B cell (primary cell): ENCODE measurements around the gene PCDHA1.

Experiments used
- EZH2 ChIP-seq: IDR thresholded peaks from 2 replicates; pipeline ENCODE4 v1.6.1; 2012; ENCODE audit warnings: borderline replicate concordance, low read depth, mild to moderate bottlenecking, moderate library complexity, low read length; ENCODE audit not compliant: insufficient read depth, poor library complexity, severe bottlenecking
- TF ChIP-seq, protein P1 (sequence below): fragments of 200-600 bp; IDR thresholded peaks from one replicate; pipeline ENCODE4 v1.8.0; 2022; ENCODE audit warnings: antibody characterized with exemption, mild to moderate bottlenecking

DNA sequence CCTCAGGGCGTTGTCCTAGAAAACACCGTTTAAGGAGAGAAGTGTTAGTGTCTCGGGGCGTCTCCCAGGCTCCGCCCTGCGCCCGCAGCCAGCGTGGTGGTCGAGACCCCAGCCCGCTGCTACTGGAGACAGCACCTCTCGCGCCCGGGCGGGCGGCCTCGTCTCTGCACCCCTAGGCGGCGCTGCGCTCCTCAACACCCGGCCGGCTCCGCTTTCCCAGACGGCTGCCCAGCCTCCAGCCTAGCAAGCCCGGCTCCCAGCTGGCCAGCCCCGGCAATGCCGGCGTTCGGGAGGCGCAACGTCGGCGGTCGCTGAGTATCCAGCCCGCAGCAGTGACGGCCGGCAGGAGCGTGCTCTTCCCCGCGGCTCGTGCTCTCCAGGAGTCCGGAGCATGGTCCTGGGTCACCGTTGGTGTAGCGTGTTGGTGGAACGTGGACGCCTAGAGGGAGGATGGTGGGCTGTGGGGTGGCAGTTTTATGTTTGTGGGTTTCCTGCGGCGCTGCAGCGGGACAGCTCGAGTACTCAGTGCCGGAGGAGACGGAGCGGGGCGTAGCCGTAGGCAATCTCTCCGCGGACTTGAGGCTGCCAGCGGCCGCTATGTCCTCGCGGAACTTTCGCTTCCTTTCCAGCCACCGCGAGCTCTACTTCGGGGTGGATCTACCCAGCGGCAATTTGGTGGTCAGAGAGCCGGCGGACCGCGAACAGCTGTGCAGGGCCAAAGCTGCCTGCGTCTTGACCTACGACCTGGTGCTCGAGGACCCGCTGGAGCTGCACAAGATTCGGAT, 140.7 kb downstream of the PCDHA1 start:
- TF ChIP-seq, protein P1, sequence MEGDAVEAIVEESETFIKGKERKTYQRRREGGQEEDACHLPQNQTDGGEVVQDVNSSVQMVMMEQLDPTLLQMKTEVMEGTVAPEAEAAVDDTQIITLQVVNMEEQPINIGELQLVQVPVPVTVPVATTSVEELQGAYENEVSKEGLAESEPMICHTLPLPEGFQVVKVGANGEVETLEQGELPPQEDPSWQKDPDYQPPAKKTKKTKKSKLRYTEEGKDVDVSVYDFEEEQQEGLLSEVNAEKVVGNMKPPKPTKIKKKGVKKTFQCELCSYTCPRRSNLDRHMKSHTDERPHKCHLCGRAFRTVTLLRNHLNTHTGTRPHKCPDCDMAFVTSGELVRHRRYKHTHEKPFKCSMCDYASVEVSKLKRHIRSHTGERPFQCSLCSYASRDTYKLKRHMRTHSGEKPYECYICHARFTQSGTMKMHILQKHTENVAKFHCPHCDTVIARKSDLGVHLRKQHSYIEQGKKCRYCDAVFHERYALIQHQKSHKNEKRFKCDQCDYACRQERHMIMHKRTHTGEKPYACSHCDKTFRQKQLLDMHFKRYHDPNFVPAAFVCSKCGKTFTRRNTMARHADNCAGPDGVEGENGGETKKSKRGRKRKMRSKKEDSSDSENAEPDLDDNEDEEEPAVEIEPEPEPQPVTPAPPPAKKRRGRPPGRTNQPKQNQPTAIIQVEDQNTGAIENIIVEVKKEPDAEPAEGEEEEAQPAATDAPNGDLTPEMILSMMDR, result peak; percentile 15
- TF ChIP-seq EZH2, result no peak
